BJ (cell line): ENCODE data around the gene BCL3. TPM values are rescaled to one million over a fixed set of nuclear protein-coding genes. Genes with fewer than 3 reads are reported as not detected.

Source experiments
- CTCF ChIA-PET: fragments of 350-600 bp; formaldehyde crosslinking; extraction: SDS; loops from one replicate; lab custom pipeline; 2021; ENCODE audit warnings: antibody characterized with exemption, inconsistent platforms; lab: Yijun Ruan, JAX
- POLR2A ChIA-PET: fragments of 300-600 bp; sonication (Branson Sonifier 250); formaldehyde crosslinking; extraction: SDS; loops from one replicate; lab custom pipeline; 2021; ENCODE audit warnings: antibody characterized with exemption; lab: Charles Lee
- DNase-seq: peaks from one replicate; pipeline ENCODE4 v3.0.0-alpha.2; 2011; ENCODE audit warnings: low read depth
- H3K27me3 ChIP-seq: 2 replicates; pipeline ENCODE4 v1.6.0; 2011; ENCODE audit warnings: low read length; ENCODE audit not compliant: control insufficient read depth, insufficient read depth
- H3K36me3 ChIP-seq: 2 replicates; pipeline ENCODE4 v1.5.1; 2011; ENCODE audit warnings: low read length; ENCODE audit not compliant: control insufficient read depth, insufficient read depth
- H3K4me3 ChIP-seq: 2 replicates; pipeline ENCODE4 v1.5.1; 2011; ENCODE audit warnings: low read depth, mild to moderate bottlenecking, control low read depth, low read length
- polyA plus RNA-seq: library from polyadenylated mRNA; depleted of rRNA; stranded (reverse); fragments of >200 nt; gene quantifications from 2 replicates; pipeline ENCODE4 v1.2.3, GENCODE V29; 2011
- TF ChIP-seq, protein P1 (sequence below): IDR thresholded peaks from 2 replicates; pipeline ENCODE4 v1.5.1; 2011; ENCODE audit warnings: low read depth, mild to moderate bottlenecking, control low read depth, inconsistent platforms, low read length, moderate library complexity; ENCODE audit not compliant: insufficient read depth

Gene BCL3
- polyA plus RNA-seq, 1 experiment, result 9.1 TPM

DNA sequence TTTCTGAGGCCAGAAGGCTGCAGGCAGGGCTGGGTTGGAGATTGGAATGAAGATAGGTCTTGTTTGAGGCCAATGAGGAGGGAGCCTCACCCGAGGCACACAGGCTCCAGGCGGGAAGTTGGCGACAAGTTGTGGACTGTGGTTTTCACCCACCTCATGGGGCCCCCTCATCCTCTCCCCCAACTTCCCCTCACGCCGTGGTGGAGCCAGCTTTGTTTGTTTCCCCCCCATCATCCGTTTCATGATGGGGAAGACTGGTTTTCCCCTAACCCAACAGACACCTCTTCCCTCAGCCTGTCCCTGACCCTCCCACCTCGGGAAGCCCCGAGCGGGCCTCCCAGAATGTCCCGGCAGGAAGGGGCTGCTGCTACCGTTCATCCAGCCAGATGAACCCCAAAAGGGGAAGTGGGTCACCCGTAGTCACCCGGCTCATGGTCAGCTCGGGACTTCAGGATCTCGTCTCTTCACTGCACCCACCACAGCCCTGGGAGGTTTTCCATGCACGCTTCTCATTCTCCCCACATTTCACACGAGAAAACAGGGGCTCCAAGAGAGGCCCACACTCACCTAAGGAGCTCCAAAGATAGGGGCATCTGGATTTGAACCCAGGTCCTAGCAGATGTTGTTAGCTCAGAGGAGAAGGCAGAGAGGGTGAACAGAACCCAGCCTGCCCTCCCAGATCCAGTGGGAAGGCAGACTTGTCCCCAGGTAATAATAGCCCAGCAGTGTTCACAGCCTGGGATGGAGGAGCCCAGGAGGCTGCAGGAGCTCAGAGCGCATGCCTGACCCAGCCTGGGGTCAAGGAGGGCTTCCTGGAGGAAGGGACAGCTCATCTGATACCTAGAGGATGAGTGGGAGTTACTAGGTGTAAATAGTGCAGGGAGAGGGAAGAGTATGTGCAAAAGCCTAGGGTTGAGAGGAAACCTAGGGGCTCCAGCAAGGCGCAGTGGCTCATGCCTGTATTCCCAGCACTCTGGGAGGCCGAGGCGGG, 26.1 kb upstream of the BCL3 start:
- H3K36me3 ChIP-seq, result no peaks in the 10 kb centered on the region; the same call in 1 of the 2 replicates
- no peaks in the 10 kb centered on the region for H3K27me3 ChIP-seq
- TF ChIP-seq, protein P1, sequence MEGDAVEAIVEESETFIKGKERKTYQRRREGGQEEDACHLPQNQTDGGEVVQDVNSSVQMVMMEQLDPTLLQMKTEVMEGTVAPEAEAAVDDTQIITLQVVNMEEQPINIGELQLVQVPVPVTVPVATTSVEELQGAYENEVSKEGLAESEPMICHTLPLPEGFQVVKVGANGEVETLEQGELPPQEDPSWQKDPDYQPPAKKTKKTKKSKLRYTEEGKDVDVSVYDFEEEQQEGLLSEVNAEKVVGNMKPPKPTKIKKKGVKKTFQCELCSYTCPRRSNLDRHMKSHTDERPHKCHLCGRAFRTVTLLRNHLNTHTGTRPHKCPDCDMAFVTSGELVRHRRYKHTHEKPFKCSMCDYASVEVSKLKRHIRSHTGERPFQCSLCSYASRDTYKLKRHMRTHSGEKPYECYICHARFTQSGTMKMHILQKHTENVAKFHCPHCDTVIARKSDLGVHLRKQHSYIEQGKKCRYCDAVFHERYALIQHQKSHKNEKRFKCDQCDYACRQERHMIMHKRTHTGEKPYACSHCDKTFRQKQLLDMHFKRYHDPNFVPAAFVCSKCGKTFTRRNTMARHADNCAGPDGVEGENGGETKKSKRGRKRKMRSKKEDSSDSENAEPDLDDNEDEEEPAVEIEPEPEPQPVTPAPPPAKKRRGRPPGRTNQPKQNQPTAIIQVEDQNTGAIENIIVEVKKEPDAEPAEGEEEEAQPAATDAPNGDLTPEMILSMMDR, result no peak
- ChIA-PET POLR2A (no interaction called here), CTCF (interaction anchor here (1.0 to 10.1 kb wide), 13 partner anchors 17 to 145 kb away, joined by 3 to 369 read pairs (median 15); partner anchors contain the start of genes BCAM and NECTIN2)
- H3K4me3 ChIP-seq, result no peak overlapping the region
- no peak for DNase-seq

DNA sequence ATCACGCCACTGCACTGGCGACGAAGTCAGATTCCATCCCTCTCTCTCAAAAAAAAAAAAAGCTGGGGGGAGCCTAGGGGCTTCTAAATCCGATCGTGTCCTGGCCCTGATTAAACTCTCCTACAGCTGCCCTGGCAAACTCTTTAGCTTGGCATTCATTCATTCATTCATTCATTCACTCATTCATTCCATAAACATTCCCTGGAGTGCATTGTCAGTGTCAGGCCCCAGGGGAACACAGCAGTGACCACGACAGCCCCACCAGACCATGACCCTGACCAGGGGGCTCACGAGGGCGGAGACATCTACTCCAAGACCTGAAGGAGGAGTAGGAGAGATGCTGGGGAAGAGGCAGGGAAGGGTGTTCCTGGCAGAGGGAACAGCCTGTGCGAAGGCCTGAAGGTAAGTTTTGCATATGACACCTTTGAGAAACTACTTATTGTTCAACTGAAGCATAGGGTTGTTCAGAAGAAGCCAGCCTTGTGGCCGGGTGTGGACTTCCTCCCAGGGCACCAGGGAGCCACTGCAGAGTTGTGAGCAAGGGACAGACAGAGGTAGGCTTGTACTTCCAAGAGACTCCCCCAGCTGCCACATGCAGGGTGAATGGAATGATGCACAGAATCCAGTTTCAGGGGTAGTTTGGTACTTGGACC, 25.1 kb upstream of the BCL3 start:
- Histone ChIP-seq H3K4me3 (no peak overlapping the region), H3K36me3 (no peaks in the 10 kb centered on the region; the same call in 1 of the 2 replicates), H3K27me3 (no peaks in the 10 kb centered on the region)
- no peak for DNase-seq
- TF ChIP-seq, protein P1, result no peak
- ChIA-PET CTCF (interaction anchor here (0.6 to 10.1 kb wide), 40 partner anchors 8 to 153 kb away, joined by 3 to 369 read pairs (median 7); partner anchors contain the start of genes BCAM, BCL3, CBLC and NECTIN2), POLR2A (interaction anchor here (1.1 kb wide), 1 partner anchor 47 kb away, joined by 6 read pairs; no protein-coding TSS in a partner anchor)

DNA sequence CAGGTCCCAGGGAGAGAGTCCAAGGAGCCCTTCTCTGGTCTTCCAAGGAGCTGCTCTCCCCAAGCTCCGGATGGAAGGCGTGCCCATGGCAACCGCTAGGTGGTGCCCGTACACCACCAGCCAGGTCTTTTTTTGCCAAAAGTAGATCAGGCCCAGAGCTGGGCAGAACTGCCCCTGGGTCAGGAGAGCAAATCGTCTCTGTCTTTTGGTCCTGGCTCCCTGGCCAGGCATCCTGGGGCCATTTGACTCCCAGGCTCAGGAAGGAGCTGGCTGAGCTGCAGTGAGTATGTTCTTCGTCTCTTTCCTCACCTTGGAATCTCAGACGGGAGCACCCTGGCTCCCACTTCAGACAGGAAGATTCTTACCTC, 24.6 kb upstream of the BCL3 start:
- no peak overlapping the region for H3K4me3 ChIP-seq
- ChIA-PET CTCF (interaction anchor here (0.6 to 10.1 kb wide), 42 partner anchors 9 to 153 kb away, joined by 3 to 369 read pairs (median 6); partner anchors contain the start of genes BCAM, BCL3, CBLC and NECTIN2), POLR2A (interaction anchor here (1.1 kb wide), 1 partner anchor 47 kb away, joined by 6 read pairs; no protein-coding TSS in a partner anchor)
- H3K27me3 ChIP-seq, result no peaks in the 10 kb centered on the region
- DNase-seq, result no peak
- no peaks in the 10 kb centered on the region; the same call in 1 of the 2 replicates for H3K36me3 ChIP-seq
- TF ChIP-seq, protein P1, result peak; percentile 98

DNA sequence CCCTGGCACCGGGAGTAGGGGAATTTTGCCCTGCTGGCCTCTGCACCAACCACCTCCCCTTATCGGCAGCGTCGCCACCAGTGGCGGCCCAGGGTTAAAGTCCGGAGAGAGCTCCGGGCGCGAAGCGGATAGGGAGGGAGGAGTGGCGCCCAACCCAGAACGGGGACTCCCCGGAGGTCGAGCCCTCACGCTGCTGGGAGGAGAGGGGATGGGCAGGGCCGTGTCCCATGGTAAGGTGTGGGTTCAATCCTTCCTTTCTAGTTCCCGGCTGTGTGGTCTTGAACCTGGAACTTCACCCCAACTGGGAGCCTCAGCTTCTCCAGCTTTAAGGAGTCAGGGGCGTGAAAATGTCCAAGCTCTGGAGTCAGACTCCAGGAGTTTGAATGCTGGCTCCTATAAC, 23.3 kb upstream of the BCL3 start:
- no peak overlapping the region for H3K4me3 ChIP-seq
- ChIA-PET CTCF (interaction anchor here (0.7 to 10.1 kb wide), 15 partner anchors 8 to 154 kb away, joined by 3 to 369 read pairs (median 13); partner anchors contain the start of genes BCL3, CBLC and NECTIN2), POLR2A (no interaction called here)
- no peaks in the 10 kb centered on the region for H3K36me3 ChIP-seq
- DNase-seq, result no peak
- TF ChIP-seq, protein P1, result no peak
- no peaks in the 10 kb centered on the region for H3K27me3 ChIP-seq
